ENCODE measurements around the gene TMEM184B.

GRCh38 chr22:38271101-38271500 is 1.7 kb downstream of the TMEM184B start:
- no peak for TF ChIP-seq CTCF (IDR thresholded peaks at IDR 0.05)
- TF ChIP-seq EP300 (IDR thresholded peaks at IDR 0.05), result no peak
- TF ChIP-seq POLR2A (IDR thresholded peaks at IDR 0.05), result no peak

Data from gastroesophageal sphincter (tissue), 3 donors.